Neural progenitor cell (in vitro differentiated cells): ENCODE results near the gene ACOXL. TPM values are rescaled to one million over a fixed set of nuclear protein-coding genes. Genes with fewer than 3 reads are reported as not detected.
A peak's percentile ranks its signal among the peaks of the same experiment; 100 is the strongest.

Source experiments
- DNase-seq: peaks from one replicate; pipeline ENCODE4 v3.0.0-alpha.2; 2016; ENCODE audit warnings: low spot score
- H2AFZ ChIP-seq: fragments of 200-600 bp; sonication (generic); replicated peaks from 2 replicates; pipeline ENCODE4 v1.6.1; 2016; ENCODE audit warnings: antibody characterized with exemption
- H3F3A ChIP-seq: fragments of 200-600 bp; sonication (generic); 2 replicates; pipeline ENCODE4 v1.6.1; 2016; ENCODE audit warnings: antibody characterized with exemption, low read depth
- H3K27ac ChIP-seq: fragments of 200-600 bp; sonication (generic); 2 replicates; pipeline ENCODE4 v1.5.1; 2016; ENCODE audit warnings: mild to moderate bottlenecking
- H3K27me3 ChIP-seq: fragments of 200-600 bp; sonication (generic); 2 replicates; pipeline ENCODE4 v1.6.1; 2016; ENCODE audit warnings: mild to moderate bottlenecking, moderate library complexity
- H3K36me3 ChIP-seq: fragments of 200-600 bp; sonication (generic); 2 replicates; pipeline ENCODE4 v1.5.1; 2016
- H3K4me1 ChIP-seq: fragments of 200-600 bp; sonication (generic); 2 replicates; pipeline ENCODE4 v1.6.1; 2016; ENCODE audit warnings: mixed run types
- H3K4me2 ChIP-seq: fragments of 200-600 bp; sonication (generic); 2 replicates; pipeline ENCODE4 v1.6.1; 2016
- H3K4me3 ChIP-seq: fragments of 200-600 bp; sonication (generic); 2 replicates; pipeline ENCODE4 v1.5.1; 2016
- H3K79me2 ChIP-seq: fragments of 200-600 bp; sonication (generic); 2 replicates; pipeline ENCODE4 v1.6.1; 2016; ENCODE audit warnings: low read depth
- H3K9ac ChIP-seq: fragments of 200-600 bp; sonication (generic); 2 replicates; pipeline ENCODE4 v1.6.1; 2016
- H3K9me3 ChIP-seq: fragments of 200-600 bp; sonication (generic); 2 replicates; pipeline ENCODE4 v1.5.1; 2016; ENCODE audit warnings: low read depth
- H4K20me1 ChIP-seq: fragments of 200-600 bp; sonication (generic); 2 replicates; pipeline ENCODE4 v1.6.1; 2016; ENCODE audit warnings: low read depth
- H3K27ac Mint-ChIP-seq: 3 replicates; pipeline ENCODE4 v1.8.0; 2021; ENCODE audit warnings: mixed read lengths
- H3K27me3 Mint-ChIP-seq: 2 replicates; pipeline ENCODE4 v1.8.0; 2022; ENCODE audit warnings: low read depth, mild to moderate bottlenecking, inconsistent platforms, moderate library complexity, mixed read lengths; ENCODE audit not compliant: insufficient read depth
- H3K36me3 Mint-ChIP-seq: 3 replicates; pipeline ENCODE4 v1.8.0; 2021; ENCODE audit warnings: mixed read lengths
- H3K4me1 Mint-ChIP-seq: 3 replicates; pipeline ENCODE4 v1.8.0; 2021; ENCODE audit warnings: mixed read lengths
- H3K4me3 Mint-ChIP-seq: 3 replicates; pipeline ENCODE4 v1.8.0; 2021; ENCODE audit warnings: mild to moderate bottlenecking, moderate library complexity, mixed read lengths
- H3K9me3 Mint-ChIP-seq: 3 replicates; pipeline ENCODE4 v1.8.0; 2020; ENCODE audit warnings: mixed read lengths
- CTCF ChIP-seq: fragments of 200-600 bp; sonication (generic); IDR thresholded peaks from 2 replicates; pipeline ENCODE4 v1.5.1; 2017; ENCODE audit warnings: antibody characterized with exemption, mild to moderate bottlenecking
- EZH2 ChIP-seq: fragments of 200-600 bp; sonication (generic); IDR thresholded peaks from 2 replicates; pipeline ENCODE4 v1.6.1; 2017; ENCODE audit warnings: antibody characterized with exemption, mild to moderate bottlenecking, moderate library complexity
- EZH2phosphoT487 ChIP-seq: fragments of 200-600 bp; sonication (generic); IDR thresholded peaks from 2 replicates; pipeline ENCODE4 v1.6.1; 2017; ENCODE audit warnings: antibody characterized with exemption
- total RNA-seq: library from RNA; depleted of rRNA; stranded (reverse); fragments of >200 nt; gene quantifications from 2 replicates; pipeline ENCODE4 v1.2.3, GENCODE V29; 2015; ENCODE audit warnings: low replicate concordance

ACOXL gene
- total RNA-seq, 1 donor from 2014 or later, result 2.9 TPM

GRCh38 chr2:110883406-110883805, 151.0 kb downstream of the ACOXL start:
- Mint-ChIP-seq H3K36me3 (no peaks in the 10 kb centered on the region), H3K4me3 (no peak overlapping the region), H3K27me3 (no peaks in the 10 kb centered on the region), H3K27ac (no peak overlapping the region), H3K4me1 (no peaks in the 10 kb centered on the region), H3K9me3 (peaks cover 3% of the 10 kb centered on the region)
- H2AFZ ChIP-seq, result no peak overlapping the region
- no peaks in the 10 kb centered on the region for H3K4me1 ChIP-seq
- no peaks in the 10 kb centered on the region for H3K27me3 ChIP-seq
- no peak for DNase-seq
- H3K4me3 ChIP-seq, result no peak overlapping the region
- H3K79me2 ChIP-seq, result no peaks in the 10 kb centered on the region
- H3K36me3 ChIP-seq, result no peaks in the 10 kb centered on the region
- no peak overlapping the region for H3K27ac ChIP-seq
- no peak overlapping the region for H3K9ac ChIP-seq
- H3K4me2 ChIP-seq, result no peak overlapping the region
- no peaks in the 10 kb centered on the region for H4K20me1 ChIP-seq
- H3F3A ChIP-seq, result no peaks in the 10 kb centered on the region
- TF ChIP-seq CTCF (no peak), EZH2 (no peak), EZH2phosphoT487 (no peak)
- no peaks in the 10 kb centered on the region for H3K9me3 ChIP-seq

GRCh38 chr2:110885256-110885655, 152.9 kb downstream of the ACOXL start:
- no peak for DNase-seq
- Mint-ChIP-seq H3K27ac (no peak overlapping the region), H3K27me3 (no peaks in the 10 kb centered on the region), H3K36me3 (no peaks in the 10 kb centered on the region), H3K9me3 (peaks cover 3% of the 10 kb centered on the region), H3K4me1 (no peaks in the 10 kb centered on the region), H3K4me3 (no peak overlapping the region)
- no peaks in the 10 kb centered on the region for H4K20me1 ChIP-seq
- no peaks in the 10 kb centered on the region for H3F3A ChIP-seq
- no peak overlapping the region for H3K9ac ChIP-seq
- H3K9me3 ChIP-seq, result peaks cover 3% of the 10 kb centered on the region
- H3K79me2 ChIP-seq, result no peaks in the 10 kb centered on the region
- H3K4me2 ChIP-seq, result no peak overlapping the region
- no peaks in the 10 kb centered on the region for H3K36me3 ChIP-seq
- no peak overlapping the region for H3K4me3 ChIP-seq
- no peak overlapping the region for H3K27ac ChIP-seq
- TF ChIP-seq EZH2phosphoT487, result no peak
- H3K27me3 ChIP-seq, result no peaks in the 10 kb centered on the region
- no peak overlapping the region for H2AFZ ChIP-seq
- H3K4me1 ChIP-seq, result no peaks in the 10 kb centered on the region

GRCh38 chr2:110886826-110887573, 154.6 kb downstream of the ACOXL start:
- DNase-seq, result no peak
- no peak overlapping the region for H3K27ac Mint-ChIP-seq

More at GRCh38 chr2:110886826-110887573, 154.6 kb downstream of the ACOXL start:
- Histone ChIP-seq H3K36me3 (no peaks in the 10 kb centered on the region), H3K27me3 (no peaks in the 10 kb centered on the region), H3K79me2 (no peaks in the 10 kb centered on the region), H3F3A (no peaks in the 10 kb centered on the region), H4K20me1 (no peaks in the 10 kb centered on the region), H3K4me2 (no peak overlapping the region), H3K27ac (no peak overlapping the region), H3K4me1 (no peaks in the 10 kb centered on the region), H2AFZ (no peak overlapping the region), H3K9me3 (peaks cover 5% of the 10 kb centered on the region), H3K4me3 (no peak overlapping the region), H3K9ac (no peak overlapping the region)
- TF ChIP-seq CTCF, result peak; percentile 20
- TF ChIP-seq EZH2phosphoT487, result no peak
- no peak for TF ChIP-seq EZH2
- Mint-ChIP-seq H3K36me3 (peaks cover 1% of the 10 kb centered on the region), H3K4me1 (no peaks in the 10 kb centered on the region), H3K4me3 (no peak overlapping the region), H3K9me3 (peaks cover 6% of the 10 kb centered on the region), H3K27me3 (no peaks in the 10 kb centered on the region)
